Hindlimb muscle (tissue), 1 donor: Measurements from ENCODE around the gene VSTM2B. TPM values are rescaled to one million over a fixed set of nuclear protein-coding genes. Genes with fewer than 3 reads are reported as not detected.
"Not testable (repeated sequence)": the region's sequence is repeated elsewhere in the genome, so short reads cannot be mapped to it uniquely, and the experiment has no call there.

Experiments
- DNase-seq: peaks from one replicate; pipeline ENCODE4 v3.0.0-alpha.2; 2013
- polyA plus RNA-seq: library from polyadenylated mRNA; unstranded; fragments of 120-200 nt; gene quantifications from one replicate; pipeline ENCODE4 v1.2.1, GENCODE V29; 2013; ENCODE audit not compliant: insufficient read length

Gene VSTM2B
- polyA plus RNA-seq, 1 donor, result 0.17 TPM

DNA sequence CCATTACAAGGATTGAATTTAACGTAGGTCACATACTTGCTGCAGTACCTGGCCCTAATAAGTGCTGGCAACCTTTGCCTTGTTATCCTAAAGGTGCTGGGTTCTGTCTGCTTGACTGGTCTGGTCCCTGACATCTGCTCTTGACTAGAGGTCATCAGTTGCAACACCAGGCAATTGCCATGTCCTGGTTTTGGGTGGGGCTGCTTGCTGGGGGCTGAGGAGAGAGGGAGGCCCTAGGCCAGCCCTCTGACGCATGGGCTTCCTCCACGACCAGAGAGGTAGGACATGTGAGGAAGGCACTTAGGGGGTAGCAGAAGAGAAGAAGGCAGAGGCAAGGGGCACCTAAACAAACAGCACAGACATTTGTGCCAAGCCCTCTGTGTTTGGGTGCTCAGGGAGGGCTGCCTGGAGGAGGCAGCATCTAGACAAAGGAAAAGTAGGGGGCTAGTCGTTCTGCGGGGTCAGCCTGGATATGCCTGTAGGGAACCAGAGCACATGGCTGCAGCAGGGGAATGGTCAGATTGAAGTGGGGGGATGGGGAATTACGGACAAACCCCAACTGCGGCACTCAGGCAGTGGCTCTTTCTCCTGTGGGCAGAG is 21.7 kb downstream of the VSTM2B start:
- DNase-seq, result no peak

DNA sequence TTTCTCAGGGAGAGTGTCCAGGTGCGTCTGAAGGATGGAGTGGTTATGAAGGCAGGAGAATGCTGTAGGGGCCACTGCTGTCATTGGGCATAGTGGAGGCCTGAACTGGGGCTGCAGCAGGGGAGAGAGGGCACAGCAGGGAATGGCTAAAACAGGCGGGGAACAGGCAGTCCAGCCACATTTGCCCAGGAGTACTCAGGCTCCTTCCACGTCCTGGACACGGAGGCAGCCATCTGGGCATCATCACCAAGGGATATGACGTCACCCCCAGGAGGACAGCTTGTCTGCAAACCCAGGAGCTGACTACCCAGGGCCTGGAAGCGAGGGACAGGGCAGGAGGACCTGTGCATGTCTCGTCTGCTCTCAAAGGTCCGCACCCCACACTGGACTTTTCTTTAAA is 22.2 kb downstream of the VSTM2B start:
- no peak for DNase-seq

DNA sequence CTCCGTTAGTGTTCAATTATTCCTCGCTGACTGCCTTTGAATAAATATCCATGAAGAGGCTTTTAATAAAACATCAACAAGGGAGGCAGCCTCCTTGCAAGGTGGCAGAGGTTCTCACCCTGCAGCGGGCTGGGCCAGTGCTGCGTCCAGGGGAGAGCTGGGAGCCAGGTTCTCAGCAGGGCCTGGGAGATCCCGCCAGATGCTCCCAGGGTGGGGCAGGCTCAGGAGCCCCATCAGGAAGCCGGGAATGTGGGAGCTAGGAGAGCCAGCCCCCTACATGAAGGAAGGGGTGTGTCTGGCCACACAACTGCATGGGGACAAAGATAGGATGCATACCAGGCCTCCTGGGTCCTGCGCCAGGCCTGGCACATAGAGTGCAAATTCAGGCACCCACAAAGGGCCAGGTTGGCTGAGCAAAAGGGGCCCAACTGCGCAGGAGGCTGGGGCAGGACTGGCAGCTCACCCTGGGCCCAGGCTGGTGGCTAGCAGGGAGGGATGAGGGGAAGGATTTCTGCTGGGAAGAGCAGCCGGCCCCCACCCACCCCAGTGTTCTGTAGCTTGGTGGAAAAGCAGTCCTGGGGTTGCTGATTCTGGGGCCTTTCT is 22.8 kb downstream of the VSTM2B start:
- no peak for DNase-seq

DNA sequence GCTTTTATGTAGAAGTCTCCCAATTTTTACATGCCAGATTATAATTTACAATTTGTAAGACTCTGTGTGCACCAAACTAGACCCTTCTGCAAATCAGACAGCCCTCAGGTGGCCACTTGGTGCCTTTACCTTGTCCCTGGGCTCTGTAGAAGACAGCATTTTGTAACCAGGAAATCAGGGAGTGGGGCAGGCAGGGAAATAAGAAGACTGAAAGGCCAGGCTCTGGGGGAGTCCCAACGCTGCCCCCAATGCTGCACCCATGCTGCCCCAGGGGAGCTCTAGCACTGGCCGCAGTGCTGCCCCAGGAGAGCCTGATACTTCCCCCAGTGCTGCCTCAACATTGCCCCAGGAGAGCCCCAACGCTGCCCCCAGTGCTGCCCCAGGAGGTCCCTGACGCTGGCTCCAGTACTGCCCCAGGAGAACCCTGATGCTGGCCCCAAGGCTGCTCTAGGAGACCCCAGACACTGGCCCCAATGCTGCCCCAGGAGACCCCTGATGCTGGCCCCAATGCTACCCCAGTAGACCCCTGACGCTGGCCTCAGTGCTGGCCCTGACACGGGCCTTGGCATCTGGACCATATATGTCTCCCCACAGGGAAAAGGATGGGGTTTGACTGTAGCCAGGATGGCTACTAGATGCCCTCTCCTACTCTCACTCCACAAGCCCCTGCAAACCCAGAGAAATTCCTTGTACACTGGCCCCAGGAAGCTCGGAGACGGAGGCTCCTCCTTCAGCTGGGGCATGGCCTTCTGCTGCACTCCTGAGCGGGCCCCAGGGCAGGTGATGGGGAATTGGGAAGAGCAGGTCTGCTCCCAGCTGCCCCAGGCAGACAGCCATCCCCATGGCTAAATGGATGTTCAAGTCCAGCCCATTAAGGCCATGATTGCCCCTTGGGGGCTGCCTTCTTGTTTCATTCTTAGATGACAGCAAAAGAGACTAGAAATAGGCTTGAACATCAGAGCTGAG is 23.6 kb downstream of the VSTM2B start:
- DNase-seq, result no peak

DNA sequence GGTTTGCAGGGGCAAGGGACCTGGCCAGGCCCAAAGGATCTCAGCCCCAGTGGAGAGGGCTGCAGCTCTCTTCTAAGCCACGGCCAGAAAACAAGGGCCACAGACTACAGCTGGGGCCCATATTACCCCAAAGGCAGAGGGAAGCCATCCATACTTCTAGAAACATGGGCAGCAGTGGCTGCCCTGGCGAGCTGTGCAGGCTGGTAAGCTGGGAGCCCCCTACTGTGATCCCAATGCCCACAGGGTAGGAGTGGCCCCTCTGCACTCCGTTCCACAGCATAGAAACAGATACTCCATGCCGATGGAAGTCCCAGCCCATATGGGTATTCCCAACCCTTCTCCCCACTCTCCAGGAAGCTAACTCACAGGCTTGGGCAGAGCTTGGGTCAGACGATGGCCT is 25.1 kb downstream of the VSTM2B start:
- DNase-seq, result no peak

DNA sequence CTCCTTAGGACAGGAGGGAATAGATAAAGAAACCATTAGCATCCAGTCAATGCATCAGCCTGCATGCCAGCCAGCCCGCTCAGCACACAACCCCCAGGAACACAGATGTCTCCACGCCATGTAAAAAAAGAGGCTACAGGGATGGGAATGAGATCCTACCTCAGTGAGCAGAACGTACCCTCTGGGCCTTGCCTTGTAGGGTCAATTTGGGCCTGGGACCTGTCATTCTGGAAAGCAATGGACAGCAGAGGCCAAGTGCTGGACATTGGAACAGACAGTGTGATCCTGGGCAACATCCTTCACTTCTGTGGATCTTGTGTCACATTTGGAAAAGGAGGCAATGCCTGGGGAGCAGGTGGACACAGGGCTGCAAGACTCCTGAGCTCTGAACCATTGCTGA is 26.0 kb downstream of the VSTM2B start:
- no peak for DNase-seq

DNA sequence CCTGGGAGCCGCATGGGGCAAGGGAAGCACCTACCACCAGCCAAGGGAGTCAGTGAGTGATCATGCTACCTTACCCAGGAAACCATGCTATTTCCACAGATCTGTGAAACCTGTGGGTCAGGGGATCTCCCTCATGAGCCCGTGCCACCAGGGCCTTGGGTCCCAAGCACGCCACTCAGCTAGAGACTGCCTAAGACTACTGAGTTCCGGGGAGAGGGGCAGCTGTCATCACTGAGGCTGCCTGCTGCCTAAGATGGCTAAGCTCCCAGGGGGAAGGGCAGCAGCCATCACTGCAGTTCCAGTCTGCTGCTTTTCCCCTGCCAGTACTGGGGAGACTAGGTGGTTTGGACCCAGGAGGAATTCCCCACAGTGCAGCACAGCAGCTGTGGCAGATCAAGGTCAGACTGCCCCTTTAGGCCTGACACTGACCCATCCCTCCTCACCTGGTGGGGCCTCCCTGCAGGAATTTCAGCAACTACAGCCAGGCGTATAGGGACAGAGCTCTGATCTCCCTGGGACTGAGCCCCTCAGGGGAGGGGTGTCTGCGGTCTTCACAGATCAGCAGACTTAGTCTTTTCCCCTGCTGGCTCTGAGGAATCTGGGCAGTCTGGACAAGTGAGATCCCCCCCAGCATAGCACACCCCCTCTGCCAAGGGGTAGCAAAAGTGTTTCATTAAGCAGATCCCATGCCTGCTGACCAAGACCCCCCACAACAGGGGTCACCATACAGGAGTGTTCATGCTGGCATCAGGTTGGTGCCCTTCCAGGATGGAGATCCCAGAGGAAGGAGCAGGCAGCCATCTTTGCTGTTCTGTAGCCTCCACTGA is 26.9 kb downstream of the VSTM2B start:
- no peak for DNase-seq

DNA sequence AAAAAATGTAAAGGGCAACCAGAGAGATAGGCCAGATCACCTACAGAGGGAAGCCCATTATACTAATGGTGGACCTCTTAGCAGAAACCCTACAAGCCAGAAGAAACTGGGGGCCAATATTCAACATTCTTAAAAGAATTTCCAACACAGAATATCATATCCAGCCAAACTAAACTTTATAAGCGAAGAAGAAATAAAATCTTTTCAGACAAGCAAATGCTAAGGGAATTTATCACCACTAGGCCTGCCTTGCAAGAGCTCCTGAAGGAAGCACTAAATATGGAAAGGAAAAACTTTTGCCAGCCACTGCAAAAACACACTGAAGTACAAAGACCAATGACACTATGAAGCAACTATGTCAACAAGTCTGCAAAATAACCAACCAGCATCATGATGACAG is 28.4 kb downstream of the VSTM2B start:
- no peak for DNase-seq

DNA sequence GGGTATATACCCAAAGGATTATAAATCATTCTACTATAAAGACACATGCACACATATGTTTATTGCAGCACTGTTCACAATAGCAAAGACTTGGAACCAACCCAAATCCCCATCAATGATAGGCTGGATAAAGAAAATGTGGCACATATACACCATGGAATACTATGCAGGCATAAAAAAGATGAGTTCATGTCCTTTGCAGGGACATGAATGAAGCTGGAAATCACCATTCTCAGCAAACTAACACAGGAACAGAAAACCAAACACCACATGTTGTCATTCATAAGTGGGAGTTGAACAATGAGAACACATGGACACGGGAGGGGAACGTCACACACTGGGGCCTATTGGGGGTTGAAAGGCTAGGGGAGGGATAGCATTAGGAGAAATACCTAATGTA is 33.3 kb downstream of the VSTM2B start:
- DNase-seq, result not testable (repeated sequence)

DNA sequence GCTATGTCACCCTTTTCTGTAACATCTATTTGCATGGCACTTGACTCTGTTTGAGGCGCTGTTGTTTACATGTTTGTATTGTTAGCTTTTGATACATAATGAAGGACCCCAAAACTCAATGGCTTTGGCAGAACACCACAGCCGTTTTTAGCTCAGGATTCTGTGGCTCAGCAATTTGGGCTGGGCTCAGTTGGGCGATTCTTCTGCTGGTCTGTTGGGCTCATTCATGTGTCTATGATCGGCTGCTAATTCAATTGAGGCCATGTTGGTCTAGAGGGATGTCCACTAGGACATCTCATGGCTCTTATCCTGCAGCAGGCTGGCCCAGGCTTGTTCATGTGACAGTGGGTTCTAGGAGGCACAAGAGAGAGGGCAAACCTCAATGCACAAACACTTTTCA is 33.9 kb downstream of the VSTM2B start:
- no peak for DNase-seq

DNA sequence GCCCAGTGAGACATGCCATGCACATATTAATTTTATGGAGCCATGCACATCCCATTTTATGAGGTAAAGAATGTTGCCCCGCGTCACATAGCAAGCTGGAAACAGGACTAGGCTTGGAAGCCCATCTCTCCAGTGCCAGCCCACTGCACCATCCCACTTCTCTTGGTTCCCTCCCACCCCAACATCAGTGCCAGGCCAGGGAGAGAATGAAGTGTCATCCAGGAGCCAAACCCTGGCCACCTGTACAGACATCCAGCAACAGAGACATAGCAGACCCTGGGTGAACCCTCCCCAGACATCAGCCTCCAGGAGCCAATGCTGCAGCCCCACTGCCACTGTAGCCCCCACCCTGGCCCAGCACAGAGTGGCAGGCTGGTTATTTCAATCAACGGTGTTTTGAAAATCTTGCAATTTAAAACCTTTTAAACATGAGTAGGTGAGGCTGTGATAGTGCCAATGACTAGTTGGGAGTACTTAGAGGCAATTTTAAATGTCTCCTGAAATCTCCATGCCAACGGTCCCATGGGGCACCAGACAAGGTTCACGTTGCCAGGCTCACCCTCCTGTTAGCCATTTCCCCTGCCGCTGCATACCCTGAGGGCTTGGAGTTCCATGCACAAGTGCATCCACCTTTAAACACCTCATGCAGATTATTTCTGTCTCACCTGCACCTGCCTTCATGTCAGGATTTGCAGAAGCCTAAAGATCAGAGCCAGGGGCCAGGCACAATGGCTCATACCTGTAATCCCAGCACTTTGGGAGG is 34.7 kb downstream of the VSTM2B start:
- DNase-seq, result no peak

DNA sequence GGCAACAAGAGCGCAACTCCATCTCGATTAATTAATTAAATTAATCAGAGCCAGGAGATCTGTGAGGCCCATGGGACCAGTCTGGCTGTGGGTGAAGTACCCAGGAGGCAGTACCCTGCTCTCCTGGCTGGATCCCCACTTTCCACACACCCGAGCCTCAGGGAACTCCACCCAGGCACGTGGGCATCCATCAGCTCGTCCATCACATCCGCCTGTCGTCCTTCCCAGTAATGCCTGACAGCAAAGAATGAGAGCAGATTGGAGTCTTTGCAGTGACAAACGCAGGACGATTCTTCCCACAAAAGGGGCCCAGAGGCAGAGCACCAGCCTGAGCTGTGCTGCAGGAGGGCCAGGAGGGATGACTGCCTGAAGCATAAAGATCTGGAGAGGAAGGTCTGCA is 35.8 kb downstream of the VSTM2B start:
- DNase-seq, result no peak

DNA sequence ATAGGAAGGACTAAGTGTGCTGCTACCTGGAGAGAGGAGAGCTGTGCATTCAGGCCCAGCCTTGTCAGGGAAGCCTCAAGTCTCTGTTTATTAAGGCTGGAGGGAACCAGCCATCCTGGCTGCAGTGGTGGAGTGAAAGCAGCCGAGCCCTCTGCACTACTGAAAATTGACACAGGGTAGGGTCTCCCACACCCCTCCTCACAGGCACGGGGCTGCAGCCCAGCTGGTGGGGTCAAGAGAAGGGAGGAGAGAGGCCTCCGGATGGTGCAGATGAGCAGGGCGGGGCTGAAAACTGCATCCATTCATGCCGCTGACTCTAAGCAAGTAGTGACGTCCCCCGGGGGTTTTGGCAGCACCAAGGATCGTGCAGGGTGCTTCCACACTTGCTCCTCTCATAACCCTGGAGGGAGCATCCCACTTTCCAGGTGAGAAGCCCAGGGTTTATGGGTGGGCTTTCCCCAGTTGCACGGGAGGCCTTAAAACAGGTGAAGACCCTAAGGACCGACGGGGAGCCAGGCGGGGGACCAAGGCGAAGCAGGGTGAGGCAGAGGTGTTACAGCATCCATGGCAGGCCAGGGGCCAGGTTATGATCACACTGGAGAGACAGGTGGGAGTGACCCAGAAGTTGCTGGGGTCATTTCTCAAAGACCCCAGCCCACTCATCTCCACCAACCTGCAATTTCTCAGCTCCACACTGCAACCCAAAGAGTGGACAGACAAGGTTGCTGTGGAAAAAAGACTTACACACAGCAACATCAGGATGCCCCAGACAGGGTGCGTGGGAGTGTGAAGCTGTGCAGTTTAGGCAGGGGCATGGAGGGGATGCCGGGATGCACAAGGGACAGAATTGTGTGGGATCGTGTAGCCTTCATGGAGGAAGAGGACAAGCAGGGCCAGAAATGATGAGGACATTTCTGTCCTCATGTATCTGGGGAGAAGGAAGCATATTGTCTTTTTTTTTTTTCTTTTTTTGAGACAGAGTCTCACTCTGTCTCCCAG is 36.8 kb downstream of the VSTM2B start:
- DNase-seq, result no peak

DNA sequence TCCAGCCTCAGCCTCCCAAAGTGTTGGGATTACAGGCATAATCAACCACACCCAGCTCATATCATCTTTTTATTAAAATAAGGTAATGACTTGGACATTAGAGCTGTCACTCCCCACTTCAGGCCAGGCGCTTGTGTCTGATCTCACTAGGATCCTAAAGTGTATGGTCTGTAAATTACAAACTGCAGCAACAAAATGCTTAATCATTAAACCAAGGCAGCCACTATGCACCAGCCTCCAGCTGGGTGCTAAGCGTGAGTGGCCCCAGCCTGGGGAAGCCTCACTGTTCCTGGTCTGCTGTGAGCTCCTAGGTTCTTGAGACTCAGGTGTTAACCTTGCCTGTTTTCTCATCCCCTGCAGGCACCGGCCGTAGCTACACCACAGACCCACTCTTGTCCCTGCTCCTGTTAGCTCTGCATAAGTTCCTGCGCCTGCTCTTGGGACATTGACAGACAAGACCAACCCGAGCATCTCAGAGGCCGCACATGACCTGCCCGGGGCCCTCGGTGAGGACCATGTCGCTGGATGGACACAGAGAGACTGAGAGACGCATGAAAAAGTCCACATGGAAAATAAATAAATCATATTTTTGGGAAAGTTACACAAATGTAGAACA is 37.8 kb downstream of the VSTM2B start:
- DNase-seq, result no peak

DNA sequence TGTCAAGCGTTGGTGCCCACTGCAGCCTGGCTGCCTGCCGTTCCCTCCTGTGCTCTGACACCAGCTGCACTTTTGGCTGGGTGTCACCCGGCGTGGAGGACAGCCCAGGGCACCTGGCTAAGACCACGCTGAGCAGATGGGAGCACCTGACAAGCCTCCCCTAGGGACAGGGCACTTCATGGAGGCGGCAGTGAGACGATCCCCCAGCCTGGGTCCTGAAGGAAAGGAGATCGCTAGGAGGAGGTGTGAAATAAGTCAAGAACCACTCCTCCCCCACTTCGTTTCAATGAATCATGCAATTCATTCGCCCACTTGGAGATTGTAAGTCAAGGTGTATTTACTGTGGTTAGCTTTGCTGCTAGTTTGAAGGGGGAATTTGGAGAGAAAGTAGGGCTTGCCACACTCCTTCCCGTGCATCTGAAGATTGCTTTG is 38.8 kb downstream of the VSTM2B start:
- no peak for DNase-seq

DNA sequence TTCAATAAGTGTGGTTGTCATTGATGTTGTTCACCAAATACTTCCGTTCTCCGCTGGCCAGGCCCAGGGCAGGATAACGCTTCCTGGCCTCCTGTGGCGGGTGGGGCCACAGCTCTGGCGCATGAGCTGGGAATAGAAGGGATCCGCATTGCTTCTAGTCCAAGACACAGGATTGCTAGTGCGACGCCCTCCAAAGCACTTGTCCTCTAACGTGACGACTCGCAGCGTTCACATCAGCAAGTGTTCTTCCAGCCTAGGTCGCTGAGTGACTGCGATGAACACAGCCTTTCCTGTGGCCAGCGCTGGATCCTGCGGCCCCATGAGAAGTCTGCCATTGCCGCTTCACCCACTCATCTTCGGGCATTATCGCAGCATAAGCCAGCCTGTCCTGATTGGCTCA is 39.4 kb downstream of the VSTM2B start:
- no peak for DNase-seq

DNA sequence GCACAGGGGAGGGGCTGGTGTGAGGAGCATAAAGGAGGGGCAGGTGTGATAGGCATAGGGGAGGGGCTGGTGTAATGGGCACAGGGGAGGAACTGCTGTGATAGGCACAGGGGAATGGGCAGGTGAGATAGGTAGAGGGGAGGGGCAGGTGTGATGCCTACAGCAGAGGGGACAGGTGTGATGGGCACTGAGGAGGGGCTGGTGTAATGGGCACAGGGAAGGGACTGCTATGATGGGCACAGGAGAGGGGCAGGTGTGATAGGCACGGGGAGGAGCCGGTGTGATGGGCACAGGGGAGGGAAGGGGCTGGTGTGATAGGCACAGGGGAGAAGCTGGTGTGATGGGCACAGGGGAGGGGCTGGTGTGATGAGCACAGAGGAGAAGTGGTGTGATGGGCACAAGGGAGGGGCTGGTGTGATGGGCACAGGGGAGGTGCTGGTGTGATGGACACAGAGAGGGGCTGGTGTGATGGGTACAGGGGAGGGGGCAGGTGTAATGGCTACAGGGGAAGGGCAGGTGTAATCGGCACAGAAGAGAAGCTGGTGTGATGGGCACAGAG is 40.8 kb downstream of the VSTM2B start:
- no peak for DNase-seq

DNA sequence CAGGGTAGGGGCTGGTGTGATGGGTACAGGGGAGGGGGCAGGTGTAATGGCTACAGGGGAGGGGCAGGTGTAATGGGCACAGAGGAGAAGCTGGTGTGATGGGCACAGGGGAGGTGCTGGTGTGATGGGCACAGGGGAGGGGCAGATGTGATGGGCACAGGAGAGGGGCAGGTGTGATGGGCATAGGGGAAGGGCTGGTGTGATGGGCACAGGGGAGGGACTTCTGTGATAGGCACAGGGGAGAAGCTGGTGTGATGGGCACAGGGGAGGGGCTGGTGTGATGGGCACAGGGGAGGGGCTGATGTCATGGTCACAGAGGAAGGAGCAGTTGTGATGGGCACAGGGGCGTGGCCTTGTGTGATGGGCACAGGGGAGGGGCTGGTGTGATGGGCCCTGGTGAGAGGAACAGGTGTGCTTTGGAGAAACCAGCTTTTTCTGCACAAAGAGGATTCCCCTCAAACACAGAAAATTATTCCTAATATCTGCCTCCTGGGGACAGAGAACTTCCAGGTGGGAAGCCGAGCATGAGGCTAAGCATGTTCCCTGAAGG is 41.6 kb downstream of the VSTM2B start:
- DNase-seq, result no peak
